H1 (cell line): ENCODE data around the gene KYNU. TPM values are rescaled to one million over a fixed set of nuclear protein-coding genes. Genes with fewer than 3 reads are reported as not detected.

Source experiments
- CTCF ChIA-PET: fragments of 300-600 bp; sonication (Branson Sonifier 250); formaldehyde crosslinking; loops from one replicate; lab custom pipeline; 2021; ENCODE audit not compliant: partially characterized antibody; lab: Charles Lee
- POLR2A ChIA-PET: fragments of 300-600 bp; sonication (Branson Sonifier 250); formaldehyde crosslinking; loops from one replicate; lab custom pipeline; 2021; ENCODE audit warnings: inconsistent platforms; ENCODE audit not compliant: partially characterized antibody; lab: Charles Lee
- DNase-seq, 2 experiments: peaks; one replicate each; pipeline versions ENCODE4 v3.0.0 to v3.0.0-alpha.2; 2010 to 2022; ENCODE audit warnings: low spot score in 2 of 2, low read depth in 1 of 2, mixed read lengths in 1 of 2
- FAIRE-seq: peaks from 2 replicates; lab custom pipeline; 2011; peaks lifted over from hg19 to GRCh38; lab: Jason Lieb, UNC
- H2AFZ ChIP-seq: 2 replicates; pipeline ENCODE4 v1.8.1; 2012; ENCODE audit warnings: low read length, inconsistent platforms
- H2AK5ac ChIP-seq: 2 replicates; pipeline ENCODE4 v1.6.1; 2013; ENCODE audit warnings: low read depth, low read length
- H2BK120ac ChIP-seq: replicated peaks from 2 replicates; pipeline ENCODE3; 2013; ENCODE audit warnings: low read depth, low read length, inconsistent platforms
- H2BK12ac ChIP-seq: 2 replicates; pipeline ENCODE4 v1.6.1; 2013; ENCODE audit warnings: low read depth, low read length
- H2BK15ac ChIP-seq: 2 replicates; pipeline ENCODE4 v1.6.1; 2013; ENCODE audit warnings: low read length
- H2BK20ac ChIP-seq: 2 replicates; pipeline ENCODE4 v1.6.1; 2013; ENCODE audit warnings: low read length
- H2BK5ac ChIP-seq: 2 replicates; pipeline ENCODE4 v1.6.1; 2013; ENCODE audit warnings: low read depth, low read length
- H3K14ac ChIP-seq: 2 replicates; pipeline ENCODE4 v1.6.1; 2013; ENCODE audit warnings: inconsistent platforms; ENCODE audit not compliant: insufficient read length
- H3K18ac ChIP-seq: 2 replicates; pipeline ENCODE4 v1.6.1; 2013; ENCODE audit warnings: low read length; ENCODE audit errors: extremely low read depth
- H3K23ac ChIP-seq: 2 replicates; pipeline ENCODE4 v1.6.1; 2013; ENCODE audit warnings: inconsistent platforms; ENCODE audit not compliant: insufficient read length
- H3K23me2 ChIP-seq: 2 replicates; pipeline ENCODE4 v1.6.1; 2013; ENCODE audit warnings: low read depth, low read length
- H3K27ac ChIP-seq: 2 replicates; pipeline ENCODE4 v1.6.1; 2011; ENCODE audit warnings: low read depth, low read length, inconsistent platforms
- H3K27me3 ChIP-seq, 4 experiments: replicated peaks in 1 of 4; 1 replicate in 1 of 4; 2 replicates in 3 of 4; pipeline versions ENCODE4 v1.6.1 to v1.8.1; 2011 to 2013; ENCODE audit warnings: low read length in 3 of 4, mild to moderate bottlenecking in 3 of 4, inconsistent platforms in 2 of 4, mixed read lengths in 2 of 4, moderate library complexity in 1 of 4; ENCODE audit not compliant: control insufficient read depth in 3 of 4, insufficient read depth in 3 of 4; ENCODE audit errors: extremely low read depth in 1 of 4
- H3K36me3 ChIP-seq, 4 experiments: 2 replicates each; pipeline versions ENCODE4 v1.6.1 to v1.8.1; 2011 to 2013; ENCODE audit warnings: mild to moderate bottlenecking in 4 of 4, low read length in 3 of 4, moderate library complexity in 2 of 4, control low read depth in 1 of 4, inconsistent platforms in 1 of 4; ENCODE audit not compliant: insufficient read depth in 4 of 4, control insufficient read depth in 2 of 4
- H3K4ac ChIP-seq: replicated peaks from 2 replicates; pipeline ENCODE3; 2013; ENCODE audit warnings: low read length, low read depth, mixed read lengths, inconsistent platforms; ENCODE audit not compliant: insufficient read length
- H3K4me1 ChIP-seq, 4 experiments: replicated peaks in 1 of 4; 1 replicate in 1 of 4; 2 replicates in 3 of 4; pipeline versions ENCODE4 v1.6.1 to v1.8.1; 2011 to 2013; ENCODE audit warnings: low read length in 3 of 4, inconsistent platforms in 2 of 4, mixed read lengths in 1 of 4; ENCODE audit not compliant: insufficient read depth in 4 of 4, control insufficient read depth in 3 of 4
- H3K4me2 ChIP-seq, 2 experiments: 2 replicates each; pipeline versions ENCODE4 v1.6.1 to v1.8.1; 2011 to 2013; ENCODE audit warnings: low read depth in 2 of 2, low read length in 2 of 2, control low read depth in 1 of 2, inconsistent platforms in 1 of 2, mild to moderate bottlenecking in 1 of 2; ENCODE audit not compliant: insufficient read depth in 1 of 2
- H3K4me3 ChIP-seq, 4 experiments: fragments of 200-600, 300-600 bp in 1 of 4; sonication (generic), shearing (Covaris generic), sonication (Bioruptor Twin) in 1 of 4; 2 replicates each; pipeline versions ENCODE4 v1.5.1 to v1.8.1; 2011 to 2016; ENCODE audit warnings: low read length in 4 of 4, low read depth in 3 of 4, control low read depth in 2 of 4, inconsistent platforms in 2 of 4, mild to moderate bottlenecking in 2 of 4, mixed read lengths in 1 of 4, moderate library complexity in 1 of 4; ENCODE audit not compliant: insufficient read depth in 2 of 4; ENCODE audit errors: extremely low read depth in 1 of 4
- H3K56ac ChIP-seq: replicated peaks from 2 replicates; pipeline ENCODE3; 2013; ENCODE audit warnings: low read depth, mild to moderate bottlenecking, mixed read lengths, low read length, inconsistent platforms; ENCODE audit not compliant: insufficient read length
- H3K79me1 ChIP-seq: 2 replicates; pipeline ENCODE4 v1.6.1; 2013; ENCODE audit warnings: low read depth, low read length, control low read depth
- H3K79me2 ChIP-seq, 2 experiments: 2 replicates each; pipeline versions ENCODE4 v1.6.1 to v1.8.1; 2012 to 2013; ENCODE audit warnings: low read length in 2 of 2, mild to moderate bottlenecking in 2 of 2, inconsistent platforms in 1 of 2; ENCODE audit not compliant: insufficient read depth in 2 of 2, control insufficient read depth in 1 of 2
- H3K9ac ChIP-seq, 4 experiments: replicated peaks in 1 of 4; 1 replicate in 1 of 4; 2 replicates in 3 of 4; pipeline versions ENCODE4 v1.6.1 to v1.8.1; 2011 to 2013; ENCODE audit warnings: low read depth in 3 of 4, low read length in 3 of 4, control low read depth in 2 of 4, mild to moderate bottlenecking in 2 of 4, moderate library complexity in 2 of 4, inconsistent platforms in 1 of 4; ENCODE audit errors: extremely low read depth in 1 of 4
- H3K9me3 ChIP-seq, 2 experiments: 2 replicates each; pipeline versions ENCODE4 v1.6.1 to v1.8.1; 2012 to 2013; ENCODE audit warnings: mild to moderate bottlenecking in 2 of 2, moderate library complexity in 2 of 2, control low read depth in 1 of 2, inconsistent platforms in 1 of 2, low read depth in 1 of 2, low read length in 1 of 2, mixed read lengths in 1 of 2; ENCODE audit not compliant: insufficient read depth in 2 of 2
- H4K20me1 ChIP-seq, 2 experiments: replicated peaks in 1 of 2; 2 replicates each; pipeline versions ENCODE3 to v1.8.1; 2011 to 2013; ENCODE audit warnings: inconsistent platforms in 2 of 2, low read length in 2 of 2, mild to moderate bottlenecking in 1 of 2; ENCODE audit not compliant: insufficient read depth in 2 of 2, control insufficient read depth in 1 of 2
- H4K5ac ChIP-seq: 2 replicates; pipeline ENCODE4 v1.6.1; 2013; ENCODE audit warnings: low read length, low read depth, mixed read lengths, inconsistent platforms; ENCODE audit not compliant: insufficient read length
- H4K8ac ChIP-seq: 2 replicates; pipeline ENCODE4 v1.8.0; 2013; ENCODE audit warnings: mild to moderate bottlenecking, moderate library complexity, low read length, inconsistent platforms; ENCODE audit not compliant: insufficient read depth; ENCODE audit errors: extremely low read depth
- H4K91ac ChIP-seq: replicated peaks from 2 replicates; pipeline ENCODE3; 2013; ENCODE audit warnings: low read length, mixed read lengths, inconsistent platforms; ENCODE audit not compliant: insufficient read length
- ASH2L ChIP-seq: fragments of 200-600, 300-600 bp; sonication (generic); IDR thresholded peaks from one replicate; pipeline ENCODE4 v1.7.1; 2017; ENCODE audit warnings: low read length
- BACH1 ChIP-seq: IDR thresholded peaks from 2 replicates; pipeline ENCODE4 v1.6.1; 2012; ENCODE audit warnings: low read length, improper control_type of control experiment
- BRCA1 ChIP-seq: IDR thresholded peaks from 2 replicates; pipeline ENCODE4 v1.6.1; 2012; ENCODE audit warnings: low read depth, low read length, improper control_type of control experiment
- CBX8 ChIP-seq: fragments of 300-800, 300-1000 bp; sonication (generic); IDR thresholded peaks from 2 replicates; pipeline ENCODE4 v1.7.1; 2016; ENCODE audit warnings: low read depth, low read length, borderline replicate concordance
- HDAC6 ChIP-seq: IDR thresholded peaks from one replicate; pipeline ENCODE4 v1.7.1; 2012; ENCODE audit warnings: low read depth, mild to moderate bottlenecking, inconsistent platforms, low read length, moderate library complexity
- JUN ChIP-seq: IDR thresholded peaks from 2 replicates; pipeline ENCODE4 v1.6.1; 2011; ENCODE audit warnings: low read depth, mild to moderate bottlenecking, improper control_type of control experiment, low read length
- MAFK ChIP-seq: IDR thresholded peaks from 2 replicates; pipeline ENCODE4 v1.6.1; 2012; ENCODE audit warnings: low read depth, mild to moderate bottlenecking, improper control_type of control experiment, low read length
- NRF1 ChIP-seq: IDR thresholded peaks from 2 replicates; pipeline ENCODE4 v1.6.1; 2011; ENCODE audit warnings: mild to moderate bottlenecking, low read depth, low read length, improper control_type of control experiment
- POU5F1 ChIP-seq: IDR thresholded peaks from 2 replicates; pipeline ENCODE4 v1.6.1; 2011; ENCODE audit warnings: low read depth, mild to moderate bottlenecking, low read length, moderate library complexity
- RNF2 ChIP-seq: fragments of 200-900, 300-1000 bp; sonication (generic); IDR thresholded peaks from 2 replicates; pipeline ENCODE4 v1.7.1; 2016; ENCODE audit warnings: borderline replicate concordance, low read depth, mild to moderate bottlenecking, antibody characterized with exemption, low read length; ENCODE audit not compliant: poor library complexity, severe bottlenecking; ENCODE audit errors: missing control alignments
- RXRA ChIP-seq: IDR thresholded peaks from 2 replicates; pipeline ENCODE4 v1.6.1; 2011; ENCODE audit warnings: low read depth, mild to moderate bottlenecking, low read length, moderate library complexity; ENCODE audit not compliant: insufficient read depth
- SAP30 ChIP-seq: fragments of 300-600 bp; sonication (generic); IDR thresholded peaks from 2 replicates; pipeline ENCODE4 v1.7.1; 2012; ENCODE audit warnings: low read length, moderate library complexity, mild to moderate bottlenecking, inconsistent platforms; ENCODE audit not compliant: insufficient read depth, insufficient replicate concordance
- SIN3A ChIP-seq, 2 experiments: IDR thresholded peaks in 1 of 2; conservative IDR thresholded peaks in 1 of 2; 2 replicates each; pipeline ENCODE4 v1.6.1; 2011 to 2012; ENCODE audit warnings: low read length in 2 of 2, improper control_type of control experiment in 1 of 2, low read depth in 1 of 2, mild to moderate bottlenecking in 1 of 2
- SRF ChIP-seq: IDR thresholded peaks from 2 replicates; pipeline ENCODE4 v1.6.1; 2011; ENCODE audit warnings: mild to moderate bottlenecking, low read depth, low read length, moderate library complexity
- WGBS, 2 experiments: shearing (Covaris generic) in 1 of 2; methylation state at CpG; one replicate each; pipeline versions ENCODE4 v1.1.6 to v1.1.7; 2013 to 2015; ENCODE audit warnings: low lambda C conversion rate in 2 of 2, mixed read lengths in 2 of 2, inconsistent platforms in 1 of 2, low coverage in 1 of 2, missing lambda C conversion rate in 1 of 2; ENCODE audit not compliant: insufficient replicate concordance in 2 of 2, insufficient coverage in 1 of 2, insufficient read length in 1 of 2; ENCODE audit errors: extremely low coverage in 1 of 2, missing lambda C conversion rate in 1 of 2; 5-methylcytosine and 5-hydroxymethylcytosine counted together
- polyA plus RNA-seq, 7 experiments: library from polyadenylated mRNA; depleted of rRNA in 3 of 7; stranded (reverse) in 5 of 7; unstranded in 2 of 7; fragments of >200 nt in 5 of 7; fragments of 200-250 nt in 2 of 7; gene quantifications; 1 replicate in 5 of 7; 2 replicates in 1 of 7; 4 replicates in 1 of 7; pipeline versions ENCODE4 v1.2.1 to v1.2.3, GENCODE V29; 2011 to 2013; ENCODE audit warnings: missing spikeins in 2 of 7, mixed read lengths in 2 of 7
- total RNA-seq: library from RNA; stranded (reverse); fragmentation: NEBNext Ultra II Directional; extraction: Animal tissue kit (Norgen Biotek cat#: 25700); gene quantifications from 2 replicates; pipeline ENCODE4 v1.2.1, GENCODE V29; 2021

KYNU gene
- total and polyA plus RNA-seq, 2 of the 8 experiments (the other 6 are each of a cell fraction or from before 2014, with no cell fraction given), result 0.09 to 0.13 TPM

DNA sequence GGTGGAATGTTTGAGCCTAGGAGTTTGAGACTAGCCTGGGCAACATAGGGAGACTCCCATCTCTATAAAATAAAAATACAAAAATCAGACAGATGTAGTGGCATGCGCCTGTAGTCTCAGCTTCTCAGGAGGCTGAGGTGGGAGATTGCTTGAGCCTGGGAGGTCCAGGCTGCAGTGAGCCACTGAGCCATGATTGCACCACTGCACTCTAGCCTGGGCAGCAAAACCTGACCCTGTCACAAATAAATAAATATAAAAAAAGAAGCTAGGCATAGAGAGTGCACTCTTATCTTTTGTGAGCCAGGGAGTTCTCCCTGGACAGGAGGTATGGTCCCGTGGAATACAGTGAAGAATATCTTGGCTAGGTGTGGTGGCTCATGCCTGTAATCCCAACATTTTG lies 11.0 kb upstream of the KYNU start:
- Histone ChIP-seq H4K20me1 (no peaks in the 10 kb centered on the region), H3K27me3 (no peaks in the 10 kb centered on the region), H2BK20ac (no peak overlapping the region), H2BK120ac (no peak overlapping the region), H2BK15ac (no peak overlapping the region), H3K4me1 (no peaks in the 10 kb centered on the region), H3K18ac (no peak overlapping the region), H3K4me2 (no peak overlapping the region), H4K8ac (no peak overlapping the region), H3K4ac (no peak overlapping the region), H4K5ac (no peak overlapping the region), H4K91ac (no peak overlapping the region), H3K4me3 (no peak overlapping the region), H2BK12ac (no peak overlapping the region), H2BK5ac (no peak overlapping the region), H3K14ac (no peak overlapping the region), H3K9me3 (no peaks in the 10 kb centered on the region), H2AFZ (no peak overlapping the region), H3K79me2 (no peaks in the 10 kb centered on the region), H3K79me1 (no peaks in the 10 kb centered on the region), H3K36me3 (no peaks in the 10 kb centered on the region), H3K27ac (no peak overlapping the region), H3K9ac (no peak overlapping the region), H3K23me2 (no peaks in the 10 kb centered on the region), H2AK5ac (no peak overlapping the region), H3K23ac (no peak overlapping the region), H3K56ac (no peak overlapping the region)
- 77% methylated on average over 2 of the region's 2 CpGs; no CpG with 5 or more reads in 1 of the 2 experiments for WGBS, 2 experiments
- ChIA-PET CTCF (interaction anchor here (0.7 to 1.2 kb wide), 2 partner anchors 40 to 113 kb away, joined by 3 to 5 read pairs; no protein-coding TSS in a partner anchor), POLR2A (interaction anchor here (0.7 kb wide), 1 partner anchor 108 kb away, joined by 3 read pairs; no protein-coding TSS in a partner anchor)
- TF ChIP-seq RXRA (no peak), JUN (no peak), HDAC6 (no peak), NRF1 (no peak), SRF (no peak), BRCA1 (no peak), MAFK (no peak), RNF2 (no peak), SAP30 (no peak), ASH2L (no peak), SIN3A (conservative IDR thresholded peaks at IDR 0.05 in 1 of 2, IDR thresholded peaks at IDR 0.05 in 1 of 2; ENCODE audit: low read depth in 1 of 2, low read length in 2 of 2) (no peak), BACH1 (no peak), POU5F1 (no peak), CBX8 (no peak)
- DNase-seq (no peak), FAIRE-seq (no peak)
